CD14-positive monocyte (primary cell): ENCODE data around the gene LTBP2. TPM values are rescaled to one million over a fixed set of nuclear protein-coding genes. Genes with fewer than 3 reads are reported as not detected.
A peak's percentile ranks its signal among the peaks of the same experiment; 100 is the strongest.
"Not testable (repeated sequence)": the region's sequence is repeated elsewhere in the genome, so short reads cannot be mapped to it uniquely, and the experiment has no call there.

Experiments
- DNase-seq, 3 donors: peaks; one replicate each; pipeline ENCODE4 v3.0.0-alpha.2; 2011 to 2022
- H2AFZ ChIP-seq: 2 replicates; pipeline ENCODE4 v1.6.0; 2012; ENCODE audit warnings: mild to moderate bottlenecking, low read depth, low read length, inconsistent platforms; ENCODE audit not compliant: insufficient read depth, poor library complexity, severe bottlenecking
- H3K27ac ChIP-seq, 2 donors: 1 replicate in 1 of 2; 2 replicates in 1 of 2; pipeline ENCODE4 v1.5.1; 2012 to 2013; ENCODE audit warnings: low read length in 2 of 2, control low read depth in 1 of 2, inconsistent platforms in 1 of 2, low read depth in 1 of 2, mild to moderate bottlenecking in 1 of 2
- H3K27me3 ChIP-seq, 2 donors: one replicate each; pipeline versions ENCODE4 v1.6.0 to v1.6.1; 2011 to 2013; ENCODE audit warnings: low read length in 2 of 2; ENCODE audit not compliant: control insufficient read depth in 2 of 2, insufficient read depth in 2 of 2
- H3K36me3 ChIP-seq, 2 donors: replicated peaks in 1 of 2; 1 replicate in 1 of 2; 2 replicates in 1 of 2; pipeline versions ENCODE4 v1.5.1 to v1.6.1; 2012 to 2013; ENCODE audit warnings: low read length in 2 of 2, control low read depth in 1 of 2, inconsistent platforms in 1 of 2, mild to moderate bottlenecking in 1 of 2; ENCODE audit not compliant: insufficient read depth in 2 of 2, control insufficient read depth in 1 of 2
- H3K4me1 ChIP-seq, 2 donors: 1 replicate in 1 of 2; 2 replicates in 1 of 2; pipeline versions ENCODE4 v1.5.1 to v1.6.1; 2012 to 2013; ENCODE audit warnings: low read length in 2 of 2, control low read depth in 1 of 2, inconsistent platforms in 1 of 2, mild to moderate bottlenecking in 1 of 2, moderate library complexity in 1 of 2; ENCODE audit not compliant: insufficient read depth in 2 of 2, control insufficient read depth in 1 of 2
- H3K4me2 ChIP-seq: replicated peaks from 2 replicates; pipeline ENCODE3; 2012; ENCODE audit warnings: low read length, moderate library complexity, mild to moderate bottlenecking; ENCODE audit not compliant: poor library complexity, severe bottlenecking; ENCODE audit errors: extremely low read depth
- H3K4me3 ChIP-seq, 3 experiments: fragments of 200-600 bp in 1 of 3; sonication (generic) in 1 of 3; replicated peaks in 1 of 3; 1 replicate in 2 of 3; 2 replicates in 1 of 3; pipeline ENCODE4 v1.5.1; 2011 to 2013; ENCODE audit warnings: low read length in 3 of 3, mild to moderate bottlenecking in 3 of 3, control low read depth in 2 of 3, low read depth in 2 of 3, inconsistent platforms in 1 of 3, moderate library complexity in 1 of 3
- H3K79me2 ChIP-seq: 2 replicates; pipeline ENCODE4 v1.6.0; 2012; ENCODE audit warnings: mild to moderate bottlenecking, control low read depth, inconsistent platforms, low read length, moderate library complexity; ENCODE audit not compliant: insufficient read depth
- H3K9ac ChIP-seq: 2 replicates; pipeline ENCODE4 v1.6.0; 2017; ENCODE audit warnings: low read length, mild to moderate bottlenecking; ENCODE audit not compliant: insufficient read depth, poor library complexity, severe bottlenecking
- H3K9me3 ChIP-seq, 2 donors: replicated peaks in 1 of 2; 1 replicate in 1 of 2; 2 replicates in 1 of 2; pipeline versions ENCODE4 v1.5.1 to v1.6.1; 2012 to 2013; ENCODE audit warnings: low read length in 2 of 2, control low read depth in 1 of 2; ENCODE audit not compliant: control insufficient read depth in 1 of 2, insufficient read depth in 1 of 2
- H4K20me1 ChIP-seq: 2 replicates; pipeline ENCODE4 v1.6.0; 2012; ENCODE audit warnings: mild to moderate bottlenecking, low read length, control low read depth, moderate library complexity; ENCODE audit not compliant: insufficient read depth
- H3K27ac Mint-ChIP-seq, 7 donors: one replicate each; pipeline ENCODE4 v1.8.0; 2020; ENCODE audit warnings: mild to moderate bottlenecking in 7 of 7, mixed read lengths in 7 of 7, moderate library complexity in 6 of 7, inconsistent platforms in 2 of 7
- H3K27me3 Mint-ChIP-seq, 3 donors: one replicate each; pipeline ENCODE4 v1.8.0; 2021 to 2022; ENCODE audit warnings: low read depth in 3 of 3, mild to moderate bottlenecking in 3 of 3, mixed read lengths in 3 of 3, moderate library complexity in 3 of 3, inconsistent platforms in 1 of 3
- H3K36me3 Mint-ChIP-seq, 2 donors: one replicate each; pipeline ENCODE4 v1.8.0; 2020; ENCODE audit warnings: mixed read lengths in 2 of 2, inconsistent platforms in 1 of 2, mild to moderate bottlenecking in 1 of 2
- H3K4me1 Mint-ChIP-seq: one replicate; pipeline ENCODE4 v1.8.0; 2020; ENCODE audit warnings: mild to moderate bottlenecking, mixed read lengths
- H3K4me3 Mint-ChIP-seq, 2 donors: one replicate each; pipeline ENCODE4 v1.8.0; 2020; ENCODE audit warnings: mild to moderate bottlenecking in 2 of 2, mixed read lengths in 2 of 2, moderate library complexity in 1 of 2
- H3K9me3 Mint-ChIP-seq, 7 donors: one replicate each; pipeline ENCODE4 v1.8.0; 2020 to 2022; ENCODE audit warnings: mixed read lengths in 7 of 7, mild to moderate bottlenecking in 6 of 7, moderate library complexity in 6 of 7, inconsistent platforms in 2 of 7
- WGBS: methylation state at CpG from one replicate; pipeline ENCODE4 v1.1.5; 2013; ENCODE audit warnings: missing lambda C conversion rate; ENCODE audit not compliant: insufficient coverage; 5-methylcytosine and 5-hydroxymethylcytosine counted together
- intact Hi-C, 2 donors: fragments of 100-400 bp; cut with micrococcal nuclease; formaldehyde crosslinking; loops; one replicate each; pipeline versions ENCODE4 v1.15.0 to v1.15.1; 2023
- polyA plus RNA-seq, 3 donors: library from polyadenylated mRNA; depleted of rRNA in 1 of 3; unstranded in 2 of 3; stranded (reverse) in 1 of 3; fragments of 300-500 nt in 2 of 3; fragments of >200 nt in 1 of 3; fragmentation: Illumina TruSeq in 2 of 3; gene quantifications; 1 replicate in 2 of 3; 2 replicates in 1 of 3; pipeline ENCODE4 v1.2.3, GENCODE V29; 2012 to 2021
- TF ChIP-seq, protein P1 (sequence below): fragments of 200-600 bp; IDR thresholded peaks from one replicate; pipeline ENCODE4 v1.8.0; 2022; ENCODE audit warnings: antibody characterized with exemption, mild to moderate bottlenecking

The LTBP2 gene
- polyA plus RNA-seq, 3 donors = 0.04 to 0.24 (median 0.11) TPM

DNA sequence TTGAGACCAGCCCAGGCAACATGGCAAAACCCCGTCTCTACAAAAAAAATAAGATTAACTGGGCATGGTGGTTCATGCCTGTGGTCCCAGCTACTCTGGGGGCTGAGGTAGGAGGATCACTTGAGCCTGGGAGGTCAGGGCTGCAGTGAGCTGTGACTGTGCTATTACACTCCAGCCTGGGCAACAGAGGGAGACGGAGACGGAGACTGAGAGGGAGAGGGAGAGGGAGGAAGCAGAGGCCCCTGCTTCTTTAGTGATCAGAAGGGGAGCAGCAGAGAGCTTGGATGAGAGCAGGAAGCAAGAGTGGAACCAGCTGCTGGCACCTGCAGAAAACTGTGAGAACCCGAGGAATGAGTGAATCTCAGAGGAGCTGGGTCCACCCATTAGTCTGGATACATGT is 72.5 kb downstream of the LTBP2 start:
- Histone ChIP-seq H3K4me3 (no peak overlapping the region), H3K36me3 (no peaks in the 10 kb centered on the region), H3K27me3 (no peaks in the 10 kb centered on the region), H3K4me1 (no peaks in the 10 kb centered on the region), H3K9me3 (no peaks in the 10 kb centered on the region), H3K79me2 (no peaks in the 10 kb centered on the region), H4K20me1 (no peaks in the 10 kb centered on the region), H3K4me2 (no peak overlapping the region), H3K27ac (no peak overlapping the region), H3K9ac (no peak overlapping the region), H2AFZ (no peak overlapping the region)
- H3K27me3 Mint-ChIP-seq = peaks cover 0 to 11% (median 6%) of the 10 kb centered on the region in 3 donors
- H3K4me1 Mint-ChIP-seq = no peaks in the 10 kb centered on the region
- DNase-seq = no peak
- peak overlapping the region in 1 of 7 donors; percentile 6 for H3K27ac Mint-ChIP-seq
- no peak overlapping the region for H3K4me3 Mint-ChIP-seq
- no peaks in the 10 kb centered on the region for H3K36me3 Mint-ChIP-seq
- TF ChIP-seq, protein P1, sequence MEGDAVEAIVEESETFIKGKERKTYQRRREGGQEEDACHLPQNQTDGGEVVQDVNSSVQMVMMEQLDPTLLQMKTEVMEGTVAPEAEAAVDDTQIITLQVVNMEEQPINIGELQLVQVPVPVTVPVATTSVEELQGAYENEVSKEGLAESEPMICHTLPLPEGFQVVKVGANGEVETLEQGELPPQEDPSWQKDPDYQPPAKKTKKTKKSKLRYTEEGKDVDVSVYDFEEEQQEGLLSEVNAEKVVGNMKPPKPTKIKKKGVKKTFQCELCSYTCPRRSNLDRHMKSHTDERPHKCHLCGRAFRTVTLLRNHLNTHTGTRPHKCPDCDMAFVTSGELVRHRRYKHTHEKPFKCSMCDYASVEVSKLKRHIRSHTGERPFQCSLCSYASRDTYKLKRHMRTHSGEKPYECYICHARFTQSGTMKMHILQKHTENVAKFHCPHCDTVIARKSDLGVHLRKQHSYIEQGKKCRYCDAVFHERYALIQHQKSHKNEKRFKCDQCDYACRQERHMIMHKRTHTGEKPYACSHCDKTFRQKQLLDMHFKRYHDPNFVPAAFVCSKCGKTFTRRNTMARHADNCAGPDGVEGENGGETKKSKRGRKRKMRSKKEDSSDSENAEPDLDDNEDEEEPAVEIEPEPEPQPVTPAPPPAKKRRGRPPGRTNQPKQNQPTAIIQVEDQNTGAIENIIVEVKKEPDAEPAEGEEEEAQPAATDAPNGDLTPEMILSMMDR = no peak
- no peaks in the 10 kb centered on the region for H3K9me3 Mint-ChIP-seq
- intact Hi-C loops = no loop called here
- 74% methylated on average over 3 of the region's 4 CpGs for WGBS

DNA sequence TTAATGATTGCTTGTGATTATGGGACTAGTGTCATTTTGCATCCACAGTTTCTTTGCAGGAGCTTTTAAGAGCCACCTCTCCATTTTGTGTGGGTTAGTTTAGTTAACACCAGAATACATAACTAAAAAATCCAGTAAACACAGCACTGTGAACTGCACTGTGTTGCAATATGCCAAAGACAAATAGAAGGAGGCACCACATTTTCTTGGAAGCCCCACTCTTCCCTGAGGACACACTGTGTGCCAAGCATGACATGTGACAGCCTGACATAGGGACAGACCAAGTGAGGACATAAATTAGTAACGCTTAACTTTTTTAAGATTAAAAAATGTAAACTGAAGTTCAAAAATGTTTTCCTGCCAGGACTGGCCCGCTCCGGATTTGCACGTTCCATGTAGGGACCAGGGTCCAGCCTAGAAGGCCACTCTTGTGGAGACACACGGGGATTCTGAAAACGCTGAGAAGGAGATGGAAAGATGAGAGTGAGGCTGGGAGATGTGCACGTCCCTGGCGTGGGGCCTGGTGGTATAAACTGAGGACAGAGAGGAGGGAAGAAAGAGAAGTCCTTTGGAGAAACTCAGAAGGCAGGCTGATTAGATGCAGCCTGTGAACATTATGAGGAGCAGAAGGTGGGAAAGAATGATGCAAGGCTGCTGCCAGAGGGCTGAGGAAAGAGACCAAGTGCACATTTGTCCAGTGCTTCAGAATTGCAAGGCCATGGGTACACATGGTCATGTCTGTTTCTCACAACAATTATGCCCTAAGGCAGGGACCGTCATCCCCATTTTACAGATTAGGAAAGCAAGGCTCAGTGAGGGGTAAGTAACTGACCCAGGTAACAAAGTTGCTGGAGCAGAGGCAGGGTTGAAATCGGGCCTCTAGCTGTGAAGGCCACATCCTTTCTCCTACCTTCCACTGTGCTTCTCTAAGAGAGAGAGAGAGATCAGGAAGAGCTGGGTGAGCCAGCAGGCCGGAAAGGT is 73.3 kb downstream of the LTBP2 start:
- Histone ChIP-seq H3K9ac (no peak overlapping the region), H2AFZ (no peak overlapping the region), H3K4me1 (peaks cover 0 to 2% of the 10 kb centered on the region in 2 donors), H3K27me3 (no peaks in the 10 kb centered on the region), H3K4me2 (no peak overlapping the region), H4K20me1 (no peaks in the 10 kb centered on the region), H3K79me2 (no peaks in the 10 kb centered on the region), H3K9me3 (no peaks in the 10 kb centered on the region), H3K27ac (no peak overlapping the region), H3K4me3 (no peak overlapping the region), H3K36me3 (no peaks in the 10 kb centered on the region)
- H3K4me3 Mint-ChIP-seq = no peak overlapping the region
- H3K27me3 Mint-ChIP-seq = peaks cover 0 to 6% (median 5%) of the 10 kb centered on the region in 3 donors
- DNase-seq = no peak
- no peaks in the 10 kb centered on the region for H3K36me3 Mint-ChIP-seq
- peak overlapping the region in 1 of 7 donors; percentile 6 for H3K27ac Mint-ChIP-seq
- TF ChIP-seq, protein P1 = no peak
- 94% methylated on average over 8 of the region's 11 CpGs for WGBS
- intact Hi-C loops = no loop called here
- H3K4me1 Mint-ChIP-seq = peaks cover 2% of the 10 kb centered on the region
- no peaks in the 10 kb centered on the region for H3K9me3 Mint-ChIP-seq

DNA sequence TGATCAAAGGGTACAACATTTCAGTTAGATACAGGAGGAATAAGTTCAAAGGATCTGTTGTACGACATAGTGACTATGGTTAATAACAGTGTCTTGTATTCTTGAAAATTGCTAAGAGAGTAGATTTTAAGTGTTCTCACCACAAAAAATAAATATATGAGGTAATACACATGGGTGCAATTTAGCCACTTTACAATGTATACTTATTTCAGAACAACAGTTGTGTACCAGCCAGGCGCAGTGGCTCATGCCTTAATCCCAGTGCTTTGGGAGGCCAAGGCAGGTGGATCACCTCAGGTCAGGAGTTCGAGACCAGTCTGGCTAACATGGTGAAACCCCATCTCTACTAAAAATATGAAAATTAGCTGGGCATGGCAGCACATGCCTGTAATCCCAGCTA is 75.7 kb downstream of the LTBP2 start:
- H3K9me3 ChIP-seq, H3K9me3 Mint-ChIP-seq, H3K79me2 ChIP-seq, intact Hi-C loops, H3K4me2 ChIP-seq, H3K4me1 ChIP-seq, H2AFZ ChIP-seq, H3K36me3 Mint-ChIP-seq, H3K27ac Mint-ChIP-seq, H3K4me3 ChIP-seq, H3K36me3 ChIP-seq, DNase-seq, H3K4me1 Mint-ChIP-seq, H3K27ac ChIP-seq, H3K27me3 Mint-ChIP-seq, H4K20me1 ChIP-seq, H3K4me3 Mint-ChIP-seq, H3K27me3 ChIP-seq, H3K9ac ChIP-seq: not testable (repeated sequence)
- 100% methylated on average over 1 of the region's 3 CpGs for WGBS
